Erythroblast (primary cell): Measurements from ENCODE around the gene RNU1-1.
"Not testable (repeated sequence)": the region's sequence is repeated elsewhere in the genome, so short reads cannot be mapped to it uniquely, and the experiment has no call there.

Experiments used
- GATA1 ChIP-seq: IDR thresholded peaks from 2 replicates; pipeline ENCODE4 v1.6.1; 2011; ENCODE audit warnings: low read depth, mild to moderate bottlenecking, control low read depth, low read length, moderate library complexity
- POLR2A ChIP-seq: IDR thresholded peaks from 2 replicates; pipeline ENCODE4 v1.6.1; 2011; ENCODE audit warnings: mild to moderate bottlenecking, low read length

GRCh38 chr1:16534829-16535456, 20.9 kb upstream of the RNU1-1 start:
- not testable (repeated sequence) for TF ChIP-seq POLR2A, GATA1
